Activated T-helper 9 cell treated with anti-CD3 and anti-CD28 coated beads, Interleukin-2, amount 50 U/mL, for 16 hours (primary cell): ENCODE data around the gene ARAP2.

Experiments used
- DNase-seq: peaks from one replicate; pipeline ENCODE4 v3.0.0-alpha.2; 2020; ENCODE audit warnings: low read depth

Gene ARAP2

DNA sequence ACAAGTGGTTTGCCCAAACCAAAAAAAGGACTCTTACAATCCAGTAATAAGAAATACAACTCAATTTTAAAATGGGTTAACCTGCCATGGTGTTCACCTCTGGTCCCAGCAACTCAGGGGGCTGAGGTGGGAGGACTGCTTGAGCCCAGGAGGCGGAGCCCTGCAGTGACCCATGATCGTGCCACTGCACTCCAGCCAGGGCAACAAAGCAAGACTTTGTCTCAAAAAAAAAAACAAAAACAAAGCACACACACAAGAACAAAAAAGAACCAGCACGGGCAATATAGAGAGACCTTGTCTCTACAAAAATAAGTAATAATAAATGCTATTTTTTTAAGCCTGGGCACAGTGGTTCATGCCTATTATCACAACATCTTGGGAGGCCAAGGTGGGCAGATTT is 28.7 kb downstream of the ARAP2 start:
- no peak for DNase-seq

DNA sequence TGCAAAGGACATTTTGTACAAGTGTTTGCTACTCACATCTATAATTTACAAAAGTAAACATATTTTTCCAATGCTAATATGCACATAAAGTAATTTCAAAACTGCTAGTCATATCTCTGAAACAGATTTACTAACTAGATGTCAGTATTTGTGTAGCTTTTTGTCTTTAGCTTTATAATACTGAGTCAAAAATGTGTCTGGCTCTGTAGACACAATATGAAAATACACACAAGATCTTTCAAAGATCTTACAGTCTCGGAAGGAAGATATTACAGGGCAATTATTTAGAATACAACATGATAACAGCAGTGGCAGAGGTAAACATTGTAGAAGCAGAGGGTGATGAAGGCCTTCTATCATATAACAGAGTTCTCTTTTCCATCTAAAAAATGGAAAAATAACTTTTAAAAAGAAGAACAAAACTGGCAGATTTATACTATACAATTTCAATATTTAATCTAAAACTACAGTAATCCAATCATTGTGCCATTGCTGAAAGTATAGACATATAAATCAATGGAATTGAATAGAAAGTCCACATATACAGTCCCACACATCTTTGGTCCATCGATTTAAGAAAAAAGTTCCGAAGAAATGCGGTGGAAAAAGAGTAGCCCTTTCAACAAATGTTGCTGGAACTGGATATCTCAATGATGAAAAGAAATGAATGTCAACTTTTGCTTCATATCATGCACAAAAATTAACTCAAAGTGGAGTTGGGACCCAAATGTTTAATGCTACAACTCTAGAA is 29.4 kb downstream of the ARAP2 start:
- no peak for DNase-seq

DNA sequence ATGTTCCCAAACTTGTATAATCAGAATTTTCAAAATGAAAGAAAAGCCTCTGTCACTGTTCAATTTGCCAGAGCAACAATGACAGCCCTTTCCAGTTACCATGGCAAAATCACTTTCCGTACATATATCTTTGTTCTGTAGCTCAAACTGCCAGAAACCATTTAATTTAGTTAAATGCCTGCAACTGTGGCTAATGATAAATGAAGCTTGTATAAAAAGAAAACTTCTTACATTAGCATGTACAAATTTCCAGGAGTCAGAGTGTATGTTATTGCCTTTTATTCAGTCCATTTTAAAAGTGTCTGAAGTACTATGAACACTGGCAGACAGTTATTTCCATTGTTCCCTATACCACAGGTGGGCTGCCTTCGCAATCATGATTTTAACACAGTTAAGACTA is 30.3 kb downstream of the ARAP2 start:
- DNase-seq, result no peak

DNA sequence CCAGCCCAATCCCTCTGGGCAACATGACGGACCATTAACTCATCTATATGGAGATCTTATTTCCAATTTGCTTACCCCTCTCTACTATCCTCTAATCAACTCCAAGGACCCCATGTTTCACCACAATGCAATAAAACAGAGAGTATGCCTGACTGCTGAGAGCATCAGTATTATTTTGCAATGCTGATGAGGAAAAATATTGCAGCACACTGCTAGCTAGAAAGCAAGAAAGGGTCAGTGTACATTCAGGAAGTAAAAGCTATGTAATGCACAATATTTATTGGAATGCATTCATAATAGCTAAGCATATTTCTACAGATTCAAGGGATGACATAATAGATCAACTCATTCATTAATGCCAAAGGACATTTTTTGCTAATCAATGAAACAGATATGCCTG is 33.2 kb downstream of the ARAP2 start:
- DNase-seq, result no peak

DNA sequence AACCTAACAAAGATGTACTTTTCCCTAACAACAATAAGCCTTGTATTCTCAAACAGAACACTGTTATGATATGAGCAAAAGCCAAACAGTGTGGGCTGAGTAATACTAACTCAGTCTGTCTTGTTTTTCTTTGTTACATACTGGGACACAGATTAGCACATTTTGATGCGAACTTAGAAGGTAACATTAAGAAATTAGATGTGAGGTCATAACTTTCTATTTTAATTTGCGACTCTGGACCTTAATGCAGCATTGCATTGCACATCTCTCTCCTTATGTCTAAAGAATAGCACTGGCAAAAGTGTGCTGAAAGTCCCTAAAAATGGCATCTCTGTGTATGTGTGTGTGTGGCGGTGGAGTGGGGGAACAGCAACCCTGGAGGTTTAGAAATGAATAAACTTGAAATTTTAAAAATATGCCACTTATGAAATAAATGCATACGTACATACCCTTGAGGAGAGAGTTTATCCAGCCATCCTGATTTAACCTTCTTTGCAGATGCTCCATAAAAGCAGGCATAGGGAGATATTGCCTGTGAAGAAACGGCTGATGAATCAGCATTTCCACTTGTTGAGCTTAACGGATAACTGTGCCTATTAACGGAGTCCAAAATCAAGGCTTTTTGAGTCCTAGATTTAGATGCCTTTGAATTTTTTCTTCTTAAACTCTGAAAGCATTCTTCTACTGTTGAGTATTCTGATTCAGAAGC is 34.2 kb downstream of the ARAP2 start:
- no peak for DNase-seq

DNA sequence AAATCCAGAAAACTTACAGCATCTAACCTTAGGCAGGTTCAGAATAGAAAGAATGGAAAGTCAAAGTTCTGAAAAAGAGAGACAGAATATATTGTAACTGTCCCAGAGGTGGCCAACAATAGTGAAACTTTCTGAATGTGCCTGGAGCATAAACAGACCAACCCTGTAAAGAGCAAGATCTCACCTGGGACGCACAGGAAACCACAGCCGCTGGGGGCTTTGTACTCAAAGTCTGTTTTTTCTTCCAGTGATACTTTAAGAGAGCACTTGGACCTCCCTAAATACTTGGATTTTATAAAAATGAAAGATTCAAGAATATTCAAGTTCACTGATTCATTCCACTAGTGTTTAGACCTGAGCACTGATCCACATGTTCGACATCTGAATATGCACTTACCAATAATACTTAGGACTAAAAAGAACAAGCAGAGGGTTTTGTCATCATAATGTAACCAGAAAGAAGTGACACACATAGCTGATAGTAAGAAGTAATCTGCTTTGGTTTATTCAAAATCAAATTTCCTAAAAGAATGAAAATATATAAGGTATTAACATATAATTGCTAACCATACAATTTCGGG is 35.3 kb downstream of the ARAP2 start:
- DNase-seq, result no peak

DNA sequence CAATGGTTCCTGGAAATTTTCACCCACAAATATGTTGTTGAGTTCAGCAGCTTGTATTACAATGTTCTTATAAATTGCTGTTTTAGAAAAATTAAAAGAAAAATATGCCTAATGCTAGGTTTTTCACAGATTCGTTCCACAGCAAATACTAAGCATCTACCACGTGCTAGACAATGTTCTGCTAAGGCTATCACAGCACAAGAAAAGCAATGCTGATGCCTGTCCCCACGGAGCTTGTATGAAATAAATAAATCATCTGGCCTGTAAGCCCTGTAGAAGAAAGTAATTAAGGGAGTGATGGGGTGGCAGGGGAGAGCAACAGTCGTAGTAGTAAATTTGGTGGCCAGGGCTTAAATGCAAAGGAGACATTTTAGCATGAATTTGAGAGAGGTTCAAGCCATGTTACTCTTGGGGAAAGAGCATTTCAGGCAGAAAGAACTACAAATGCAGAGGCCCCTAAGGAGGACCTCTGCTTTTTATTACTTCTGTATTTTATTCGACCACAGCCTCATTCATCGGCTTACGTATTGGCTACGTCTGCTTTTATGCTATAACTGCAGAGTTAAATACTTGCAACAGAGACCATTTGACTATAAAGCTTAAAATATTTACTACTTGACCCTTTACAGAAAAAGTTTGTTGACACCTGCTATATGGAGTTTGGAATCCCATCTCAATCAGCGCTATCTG is 36.3 kb downstream of the ARAP2 start:
- DNase-seq, result no peak

DNA sequence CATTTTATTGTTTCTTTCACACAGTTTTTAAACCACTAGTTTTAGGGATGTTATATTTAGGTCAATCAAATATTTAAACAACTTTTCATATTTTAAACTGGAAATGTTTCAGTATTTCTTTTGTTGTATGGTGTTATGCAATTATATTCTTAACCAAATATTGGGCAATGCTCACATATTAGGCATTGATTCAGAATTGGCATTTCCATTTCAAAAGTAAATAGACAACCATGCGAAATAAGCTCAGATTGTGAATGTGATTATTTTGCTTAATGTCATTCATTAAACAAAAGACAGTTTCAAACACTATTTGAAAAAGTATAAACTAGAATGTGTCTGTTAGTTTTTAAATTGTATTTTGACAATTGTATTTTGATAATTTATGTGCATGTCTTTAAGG is 36.9 kb downstream of the ARAP2 start:
- no peak for DNase-seq

DNA sequence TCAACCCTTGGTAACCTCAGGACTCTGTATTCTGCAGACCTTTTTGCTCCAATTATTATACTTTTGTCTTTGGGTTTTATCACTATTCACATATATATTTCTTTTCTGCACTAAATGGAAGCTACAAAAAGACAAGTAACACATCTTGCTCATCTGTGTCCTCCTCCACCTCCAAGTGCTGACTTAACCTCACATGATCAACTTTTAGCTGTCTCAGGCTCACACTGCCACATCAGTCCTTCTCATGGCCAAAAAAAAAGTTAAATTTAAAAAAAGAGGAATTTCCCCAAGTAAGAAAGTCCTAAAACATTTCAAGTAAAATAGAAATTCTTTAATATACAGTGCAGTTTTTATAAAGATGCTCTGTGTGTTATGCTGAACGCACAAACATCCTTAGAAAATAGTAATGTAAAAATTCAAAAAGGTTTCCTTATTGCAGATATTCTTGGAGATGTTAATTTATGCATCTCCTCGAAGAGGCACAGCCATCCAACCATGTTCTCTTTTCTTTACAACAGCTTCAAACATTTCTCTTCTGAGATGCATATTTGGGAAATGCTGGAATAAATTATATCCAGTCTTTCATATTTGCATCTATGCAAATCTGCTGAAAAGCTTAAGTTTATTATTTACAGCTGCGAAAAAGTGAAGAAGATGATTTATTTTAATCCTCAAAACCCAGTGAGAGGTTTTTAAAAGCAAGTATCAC is 37.6 kb downstream of the ARAP2 start:
- DNase-seq, result no peak

DNA sequence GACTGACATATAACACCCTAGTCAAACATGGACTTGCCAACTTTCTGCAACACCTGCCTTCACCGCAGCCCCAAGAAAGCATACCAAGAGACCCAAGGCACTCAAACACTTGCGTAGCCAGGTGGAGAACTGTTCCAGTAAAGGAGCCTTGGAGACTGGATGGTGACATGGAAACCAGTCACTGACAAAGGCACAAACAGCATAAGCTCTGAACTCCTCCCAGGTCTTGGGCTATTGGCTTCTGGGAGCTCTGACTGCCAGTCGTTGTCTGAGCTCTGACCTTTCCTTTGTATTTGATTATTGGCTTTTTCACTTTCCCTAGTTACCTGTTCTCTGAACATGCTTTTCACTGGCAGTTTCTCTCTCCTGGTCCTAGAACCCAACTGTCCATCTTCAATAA is 38.3 kb downstream of the ARAP2 start:
- DNase-seq, result no peak

DNA sequence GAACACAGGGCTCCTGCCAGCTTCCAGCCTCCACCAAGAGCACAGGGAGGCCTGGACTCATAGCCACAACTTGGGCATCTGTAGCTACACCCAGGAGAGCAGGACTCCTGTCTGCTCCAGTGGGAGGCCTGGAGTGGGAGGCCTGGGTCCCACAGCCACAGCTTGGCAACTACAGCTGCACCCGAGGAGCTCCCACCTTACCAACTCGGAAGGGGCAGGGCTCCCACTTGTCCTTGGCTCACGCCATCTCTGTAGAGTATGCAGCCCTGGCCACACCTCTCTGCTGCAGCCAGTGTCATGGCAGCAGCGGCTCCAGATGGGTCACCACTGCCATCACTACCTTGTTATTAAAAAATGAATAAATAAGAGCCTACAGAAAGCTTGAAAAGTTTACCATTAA is 45.5 kb downstream of the ARAP2 start:
- no peak for DNase-seq

DNA sequence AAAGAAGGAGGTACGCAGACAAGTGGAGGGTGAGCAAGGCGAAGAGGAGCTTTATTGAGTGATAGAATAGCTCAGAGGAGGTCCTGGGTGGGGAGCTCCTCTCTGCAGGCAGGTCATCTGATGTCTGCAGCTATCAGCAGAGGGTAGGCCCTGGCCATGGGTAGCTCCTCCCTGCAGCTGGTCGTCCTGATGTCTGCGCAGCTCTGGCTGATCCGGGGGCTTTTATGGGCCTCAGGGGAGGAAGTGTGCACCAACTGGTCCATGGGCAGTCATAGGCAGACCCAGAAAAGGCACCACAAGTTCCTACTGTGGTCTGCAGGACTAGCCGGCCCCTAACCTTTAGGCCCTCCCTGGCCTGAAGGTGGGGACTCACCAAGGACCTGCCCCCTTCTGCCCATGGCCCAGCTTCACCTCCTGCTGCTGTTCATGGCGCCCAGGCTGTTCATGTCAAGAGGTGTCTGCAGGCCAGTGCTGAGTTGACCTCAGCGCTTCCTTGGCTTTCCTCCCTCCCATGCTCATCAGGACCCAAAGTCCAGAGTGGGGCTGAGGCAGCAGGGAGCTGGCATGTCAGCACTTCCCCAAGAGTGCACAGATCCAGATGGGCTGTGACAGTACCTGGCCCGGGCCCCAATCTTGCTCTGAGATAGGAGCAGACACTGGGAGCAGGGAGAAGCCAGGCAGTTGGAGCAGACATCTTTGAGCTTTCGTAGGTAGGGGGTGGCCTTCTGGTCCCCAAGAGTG is 46.1 kb downstream of the ARAP2 start:
- DNase-seq, result no peak

DNA sequence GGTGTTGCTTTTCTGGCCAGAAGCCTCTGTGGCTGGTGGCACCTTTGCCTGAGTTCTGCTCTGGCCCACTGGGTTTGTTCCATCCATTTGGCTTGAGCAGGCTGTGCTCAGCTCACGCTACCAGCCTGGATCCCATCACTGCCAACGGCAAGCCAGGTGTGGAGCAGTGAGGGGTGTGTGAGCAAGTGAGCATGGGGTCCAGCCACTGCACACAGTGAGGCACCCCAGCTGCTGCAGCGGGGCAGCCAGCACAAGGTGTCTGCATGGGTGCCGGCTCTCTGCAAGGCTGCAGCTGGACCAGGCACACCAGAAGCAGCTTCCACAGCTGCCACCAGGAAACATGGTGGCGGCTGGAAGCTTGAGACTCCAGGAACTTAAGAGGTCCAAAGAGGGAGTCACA is 46.8 kb downstream of the ARAP2 start:
- no peak for DNase-seq

DNA sequence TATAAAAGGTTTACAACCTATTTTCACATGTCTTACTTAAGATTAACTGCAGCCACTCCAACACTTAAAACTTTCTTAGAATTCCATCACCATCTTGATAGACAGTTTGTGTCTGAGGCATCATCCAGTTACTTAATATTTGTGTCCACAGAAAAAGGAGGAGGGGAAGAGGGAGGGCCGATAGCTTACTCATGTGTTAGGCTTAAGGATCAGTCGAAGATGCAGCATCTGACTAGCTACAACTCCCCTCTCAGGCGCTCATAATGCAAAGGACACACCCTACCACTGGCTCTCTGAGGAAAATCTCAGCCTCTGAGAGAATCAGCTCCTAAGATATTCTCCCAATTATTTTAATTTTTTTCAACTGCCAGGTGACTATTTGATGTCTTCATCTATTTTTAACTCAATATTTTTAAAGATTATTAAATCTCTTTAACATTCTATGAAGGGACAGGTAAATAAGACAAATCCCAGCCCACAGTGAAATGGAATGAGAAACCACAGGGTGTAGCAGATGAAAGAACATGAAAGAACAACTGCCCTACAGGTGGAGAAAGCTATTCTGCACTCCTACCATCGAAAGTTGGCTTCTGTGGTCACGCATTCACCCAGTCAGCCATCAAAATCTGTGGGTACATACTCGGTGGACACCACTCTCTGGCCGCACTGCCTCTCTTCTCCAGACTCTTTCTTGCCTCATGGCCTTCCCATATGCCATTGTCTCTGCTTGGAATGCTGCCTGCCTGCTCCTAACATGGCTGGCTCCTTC is 48.0 kb downstream of the ARAP2 start:
- no peak for DNase-seq

DNA sequence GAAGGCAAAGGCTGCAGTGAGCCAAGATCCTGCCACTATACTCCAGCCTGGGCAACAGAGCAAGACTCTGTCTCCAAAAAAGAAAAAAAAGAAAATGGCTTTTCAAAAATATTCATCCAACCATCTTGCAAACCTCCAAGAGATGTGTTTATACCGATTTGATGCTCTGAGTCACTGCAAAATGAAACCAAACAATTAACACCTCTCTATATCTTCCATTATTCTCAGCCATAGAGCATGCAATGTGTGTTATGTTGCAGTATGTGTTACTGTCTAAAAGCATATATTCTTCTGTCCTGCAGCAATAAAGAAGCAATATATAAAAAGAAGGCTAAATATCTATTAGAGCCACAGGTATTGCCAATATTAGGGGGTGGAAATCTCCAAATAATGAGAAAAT is 51.4 kb downstream of the ARAP2 start:
- DNase-seq, result no peak

DNA sequence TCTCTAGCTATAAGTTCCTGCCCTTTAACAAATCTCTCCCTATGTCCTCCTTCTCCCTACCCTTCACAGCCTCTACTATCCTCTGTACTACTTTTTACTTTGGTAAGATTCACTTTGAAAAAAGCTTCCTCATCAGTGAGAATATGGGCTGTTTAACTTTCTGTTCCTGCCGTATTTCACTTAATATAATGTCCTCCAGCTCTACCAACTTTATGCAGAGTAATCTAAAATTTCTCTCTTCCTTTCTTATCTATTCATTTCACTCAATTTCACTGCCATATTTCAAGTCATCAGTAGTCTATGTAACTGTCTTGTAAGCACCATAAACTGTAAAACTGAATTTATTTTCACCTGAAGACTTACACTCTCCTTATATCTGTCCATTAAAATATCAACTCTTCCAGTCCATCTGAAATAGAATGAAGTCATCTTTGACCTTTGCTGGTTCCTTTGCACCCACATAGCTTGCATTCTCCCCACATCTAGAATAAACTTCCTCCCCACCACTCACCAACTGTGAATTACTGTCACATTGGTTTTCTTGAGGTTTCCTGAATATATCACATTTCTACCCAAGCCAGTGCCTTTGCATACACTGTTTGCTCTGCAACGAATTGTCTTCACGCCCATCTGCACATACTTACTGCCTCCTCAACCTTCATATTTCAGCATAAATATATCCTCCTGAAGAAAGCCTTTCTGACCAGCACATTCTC is 54.6 kb downstream of the ARAP2 start:
- no peak for DNase-seq

DNA sequence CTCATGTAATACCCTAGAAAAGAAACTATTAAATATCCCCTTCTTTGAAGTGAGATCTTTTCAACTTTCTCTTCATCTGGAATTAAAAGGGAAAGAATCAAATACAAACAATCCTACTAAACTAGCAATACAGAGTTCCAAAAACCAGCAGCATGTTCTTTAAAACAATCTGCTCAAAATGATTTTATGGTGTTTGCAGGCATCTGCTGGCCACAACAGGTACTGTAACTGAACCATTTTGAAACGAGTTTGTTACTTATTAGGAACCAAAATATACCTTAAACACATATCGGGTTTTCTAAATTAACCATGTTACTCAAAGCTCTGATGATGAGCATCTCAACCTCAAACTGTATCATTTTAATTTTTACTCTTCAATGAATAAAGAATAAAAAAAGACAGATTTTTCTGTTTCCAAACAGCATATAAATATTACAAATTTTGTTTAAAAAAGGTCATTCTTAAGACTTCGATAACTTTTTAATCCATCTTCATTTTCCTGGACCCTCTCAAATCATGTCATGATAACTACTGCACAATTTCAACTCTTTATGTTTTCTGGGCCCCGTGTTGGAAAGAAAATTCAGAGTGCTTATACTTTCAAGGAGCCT is 56.5 kb downstream of the ARAP2 start:
- no peak for DNase-seq

DNA sequence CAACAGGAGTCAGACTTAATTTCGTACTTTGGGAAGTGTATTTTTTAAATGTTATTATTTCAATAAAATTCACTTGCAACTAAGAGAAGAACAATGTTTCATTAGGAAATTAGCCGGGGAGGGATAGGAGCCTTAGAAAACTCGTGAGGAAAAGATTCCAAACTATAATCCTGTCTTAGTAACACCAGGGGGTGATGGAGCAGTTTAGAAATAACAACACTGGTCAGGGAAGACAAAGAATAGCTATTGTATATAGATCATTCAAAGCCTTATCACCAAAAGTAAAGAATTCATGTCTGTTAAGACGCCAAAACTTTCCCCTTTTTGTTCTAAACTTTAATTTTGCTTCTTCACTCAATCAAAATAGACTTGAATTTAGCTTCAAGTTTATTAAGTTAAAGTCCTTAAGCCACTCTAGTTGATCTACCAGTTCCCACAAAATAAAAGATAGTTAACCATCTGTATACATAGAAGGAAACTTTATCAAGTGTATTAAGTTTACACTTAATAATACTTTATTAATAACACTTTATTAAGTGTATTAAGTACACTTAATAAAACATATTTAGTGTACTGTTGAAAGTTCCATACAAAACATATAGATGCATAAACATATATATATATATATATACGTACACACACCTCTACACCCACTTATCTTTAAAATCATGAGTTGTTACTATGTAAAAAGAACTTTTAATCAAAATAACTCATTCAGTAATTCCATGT is 60.5 kb downstream of the ARAP2 start:
- no peak for DNase-seq

DNA sequence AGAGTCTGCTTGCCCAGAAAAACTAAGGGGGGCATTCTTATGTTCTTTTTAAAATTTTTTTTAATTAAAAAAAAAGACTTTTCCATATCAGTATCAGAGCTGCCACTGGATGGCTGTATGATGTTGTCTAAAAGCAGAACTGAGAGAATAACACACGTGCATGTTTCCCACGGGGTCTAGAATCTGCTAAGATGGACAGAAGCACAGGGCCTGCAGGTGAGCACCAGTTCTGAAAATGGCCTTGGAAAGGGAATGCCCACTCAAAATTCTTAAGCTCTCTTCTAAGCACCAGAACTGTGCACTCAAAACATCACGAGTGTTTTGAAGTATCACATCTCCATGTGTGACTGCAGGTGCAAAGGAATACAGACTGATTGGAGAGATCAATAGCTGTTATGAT is 61.1 kb downstream of the ARAP2 start:
- no peak for DNase-seq
